Gastroesophageal sphincter (tissue), 4 donors: ENCODE data around the gene EXOC4. TPM values are rescaled to one million over a fixed set of nuclear protein-coding genes. Genes with fewer than 3 reads are reported as not detected.
A peak's percentile ranks its signal among the peaks of the same experiment; 100 is the strongest.

ENCODE experiments used
- ATAC-seq: fragments of 150-250 bp; one replicate; pipeline ENCODE4 v1.9.1; 2016; ENCODE audit warnings: mild to moderate bottlenecking, moderate library complexity
- H3K27ac ChIP-seq, 4 donors: fragments of 200-600 bp; sonication (generic) in 3 of 4; 1 replicate in 3 of 4; 2 replicates in 1 of 4; pipeline ENCODE4 v1.5.1; 2016 to 2019
- H3K27me3 ChIP-seq: fragments of 200-600 bp; sonication (generic); one replicate; pipeline ENCODE4 v1.5.1; 2019
- H3K36me3 ChIP-seq, 2 donors: fragments of 200-600 bp; sonication (generic); one replicate each; pipeline ENCODE4 v1.5.1; 2019; ENCODE audit warnings: control low read depth in 1 of 2
- H3K4me1 ChIP-seq, 3 donors: fragments of 200-600 bp; sonication (generic); 1 replicate in 2 of 3; 2 replicates in 1 of 3; pipeline ENCODE4 v1.5.1; 2016 to 2019; ENCODE audit warnings: control low read depth in 2 of 3
- H3K4me3 ChIP-seq, 2 donors: fragments of 200-600 bp; sonication (generic); one replicate each; pipeline ENCODE4 v1.5.1; 2019; ENCODE audit warnings: mild to moderate bottlenecking in 1 of 2, moderate library complexity in 1 of 2
- H3K9me3 ChIP-seq, 3 donors: fragments of 200-600 bp; sonication (generic); one replicate each; pipeline ENCODE4 v1.5.1; 2017 to 2019; ENCODE audit warnings: control low read depth in 2 of 3
- EP300 ChIP-seq: sonication (generic); formaldehyde crosslinking; IDR thresholded peaks from one replicate; pipeline ENCODE4 v1.6.1; 2017; ENCODE audit warnings: antibody characterized with exemption, mild to moderate bottlenecking
- POLR2A ChIP-seq, 2 donors: fragments of 450-650 bp; IDR thresholded peaks; one replicate each; pipeline ENCODE4 v1.6.1; 2017; ENCODE audit warnings: antibody characterized with exemption in 2 of 2, mild to moderate bottlenecking in 2 of 2, moderate library complexity in 1 of 2
- POLR2AphosphoS5 ChIP-seq: sonication (generic); formaldehyde crosslinking; IDR thresholded peaks from one replicate; pipeline ENCODE4 v1.6.1; 2017; ENCODE audit warnings: antibody characterized with exemption
- WGBS, 2 donors: methylation state at CpG; one replicate each; pipeline ENCODE4 v1.1.5; 2018; ENCODE audit warnings: low coverage in 1 of 2; 5-methylcytosine and 5-hydroxymethylcytosine counted together
- total RNA-seq, 4 donors: library from RNA; depleted of rRNA; stranded (reverse); fragments of >200 nt; gene quantifications; one replicate each; pipeline ENCODE4 v1.1.0, GENCODE V29; 2016
- TF ChIP-seq, protein P1 (sequence below), 4 experiments: fragments of 200-600 bp in 2 of 4; fragments of 450-650 bp in 2 of 4; sonication (generic) in 1 of 4; IDR thresholded peaks; one replicate each; pipeline ENCODE4 v1.5.1; 2017 to 2019; ENCODE audit warnings: antibody characterized with exemption in 4 of 4, mild to moderate bottlenecking in 2 of 4, moderate library complexity in 2 of 4

The EXOC4 gene
- total RNA-seq, 4 donors from 2014 or later = 46.3 to 85.8 (median 51.9) TPM

GRCh38 chr7:134009314-134010110 is 756.6 kb downstream of the EXOC4 start:
- peaks cover 0 to 38% of the 10 kb centered on the region in 2 donors for H3K36me3 ChIP-seq
- no peak for ATAC-seq
- H3K4me3 ChIP-seq = no peak overlapping the region
- H3K27me3 ChIP-seq = no peaks in the 10 kb centered on the region
- no peaks in the 10 kb centered on the region for H3K4me1 ChIP-seq
- H3K27ac ChIP-seq = no peak overlapping the region
- no peaks in the 10 kb centered on the region for H3K9me3 ChIP-seq
- TF ChIP-seq POLR2AphosphoS5 = no peak
- TF ChIP-seq POLR2A (IDR thresholded peaks at IDR 0.05) = no peak
- TF ChIP-seq, protein P1, sequence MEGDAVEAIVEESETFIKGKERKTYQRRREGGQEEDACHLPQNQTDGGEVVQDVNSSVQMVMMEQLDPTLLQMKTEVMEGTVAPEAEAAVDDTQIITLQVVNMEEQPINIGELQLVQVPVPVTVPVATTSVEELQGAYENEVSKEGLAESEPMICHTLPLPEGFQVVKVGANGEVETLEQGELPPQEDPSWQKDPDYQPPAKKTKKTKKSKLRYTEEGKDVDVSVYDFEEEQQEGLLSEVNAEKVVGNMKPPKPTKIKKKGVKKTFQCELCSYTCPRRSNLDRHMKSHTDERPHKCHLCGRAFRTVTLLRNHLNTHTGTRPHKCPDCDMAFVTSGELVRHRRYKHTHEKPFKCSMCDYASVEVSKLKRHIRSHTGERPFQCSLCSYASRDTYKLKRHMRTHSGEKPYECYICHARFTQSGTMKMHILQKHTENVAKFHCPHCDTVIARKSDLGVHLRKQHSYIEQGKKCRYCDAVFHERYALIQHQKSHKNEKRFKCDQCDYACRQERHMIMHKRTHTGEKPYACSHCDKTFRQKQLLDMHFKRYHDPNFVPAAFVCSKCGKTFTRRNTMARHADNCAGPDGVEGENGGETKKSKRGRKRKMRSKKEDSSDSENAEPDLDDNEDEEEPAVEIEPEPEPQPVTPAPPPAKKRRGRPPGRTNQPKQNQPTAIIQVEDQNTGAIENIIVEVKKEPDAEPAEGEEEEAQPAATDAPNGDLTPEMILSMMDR (IDR thresholded peaks at IDR 0.05) = no peak
- TF ChIP-seq EP300 = no peak
- WGBS, 2 donors = 72 to 95% methylated on average over 4 of the region's 4 CpGs

DNA sequence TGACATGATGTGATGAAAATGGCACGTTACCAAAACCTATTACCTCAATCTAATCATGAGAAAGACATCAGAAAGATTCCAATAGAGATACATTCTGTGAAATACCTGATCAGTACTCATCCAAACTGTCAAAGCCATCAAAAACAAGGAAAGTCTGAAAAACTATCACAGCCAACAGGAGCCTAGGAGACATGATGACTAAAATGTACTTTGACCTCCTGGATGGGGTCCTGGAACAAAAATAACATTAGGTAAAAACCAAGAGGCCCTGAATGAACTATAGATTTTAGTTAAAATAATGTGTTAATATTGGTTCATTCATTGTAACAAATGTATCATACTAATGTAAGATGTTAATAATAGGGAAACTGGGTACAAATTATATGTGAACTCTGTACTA is 760.4 kb downstream of the EXOC4 start:
- no peaks in the 10 kb centered on the region for H3K4me1 ChIP-seq
- TF ChIP-seq EP300 (no peak), POLR2A (IDR thresholded peaks at IDR 0.05) (no peak), POLR2AphosphoS5 (no peak)
- TF ChIP-seq, protein P1 (IDR thresholded peaks at IDR 0.05) = no peak
- no peak overlapping the region for H3K27ac ChIP-seq
- peaks cover 0 to 6% of the 10 kb centered on the region in 2 donors for H3K36me3 ChIP-seq
- no peak overlapping the region for H3K4me3 ChIP-seq
- 71 to 89% methylated on average over 1 of the region's 1 CpG for WGBS, 2 donors
- no peaks in the 10 kb centered on the region for H3K27me3 ChIP-seq
- ATAC-seq = no peak
- H3K9me3 ChIP-seq = no peaks in the 10 kb centered on the region

GRCh38 chr7:134014935-134015334 is 762.1 kb downstream of the EXOC4 start:
- 92 to 95% methylated on average over 3 of the region's 3 CpGs for WGBS, 2 donors

GRCh38 chr7:134016223-134016941 is 763.5 kb downstream of the EXOC4 start:
- WGBS, 2 donors = 48 to 54% methylated on average over 2 to 4 of the region's 4 CpGs
- Histone ChIP-seq H3K27me3 (no peaks in the 10 kb centered on the region), H3K4me3 (no peak overlapping the region), H3K9me3 (no peaks in the 10 kb centered on the region), H3K36me3 (no peaks in the 10 kb centered on the region), H3K4me1 (no peaks in the 10 kb centered on the region), H3K27ac (no peak overlapping the region)
- no peak for ATAC-seq
- TF ChIP-seq POLR2A (IDR thresholded peaks at IDR 0.05) = no peak
- TF ChIP-seq, protein P1 (IDR thresholded peaks at IDR 0.05) = peak in 2 of 4 experiments; percentile 39 to 63

More at GRCh38 chr7:134014935-134015334, 762.1 kb downstream of the EXOC4 start:
- no peak for ATAC-seq
- no peaks in the 10 kb centered on the region for H3K4me1 ChIP-seq
- H3K27me3 ChIP-seq = no peaks in the 10 kb centered on the region
- no peaks in the 10 kb centered on the region for H3K9me3 ChIP-seq
- no peak overlapping the region for H3K4me3 ChIP-seq
- no peak overlapping the region for H3K27ac ChIP-seq
- H3K36me3 ChIP-seq = peaks cover 0 to 3% of the 10 kb centered on the region in 2 donors
- TF ChIP-seq POLR2A (IDR thresholded peaks at IDR 0.05) = no peak
- no peak for TF ChIP-seq EP300
- TF ChIP-seq, protein P1 (IDR thresholded peaks at IDR 0.05) = no peak
- TF ChIP-seq POLR2AphosphoS5 = no peak
